WI38 (cell line): ENCODE measurements around the gene TMEM101.
"Not testable (repeated sequence)": the region's sequence is repeated elsewhere in the genome, so short reads cannot be mapped to it uniquely, and the experiment has no call there.

Source experiments
- H3K4me3 ChIP-seq: 2 replicates; pipeline ENCODE4 v1.5.1; 2011; ENCODE audit warnings: low read depth, mild to moderate bottlenecking, control low read depth, low read length
- CTCF ChIP-seq: IDR thresholded peaks from 2 replicates; pipeline ENCODE4 v1.5.1; 2012; ENCODE audit warnings: low read depth, mild to moderate bottlenecking, control low read depth, low read length

The TMEM101 gene

GRCh38 chr17:44023545-44024270, 8.9 kb upstream of the TMEM101 start:
- no peak overlapping the region for H3K4me3 ChIP-seq
- TF ChIP-seq CTCF: no peak

GRCh38 chr17:44022246-44022645, 7.5 kb upstream of the TMEM101 start:
- no peak for TF ChIP-seq CTCF
- H3K4me3 ChIP-seq: no peak overlapping the region

GRCh38 chr17:44021227-44021626, 6.5 kb upstream of the TMEM101 start:
- H3K4me3 ChIP-seq: not testable (repeated sequence)

GRCh38 chr17:44014133-44014436, 678 bp downstream of the TMEM101 start:
- H3K4me3 ChIP-seq: peak overlapping the region; percentile 98
- TF ChIP-seq CTCF: no peak

- no peak overlapping the region for H3K4me3 ChIP-seq
These were observed 1.9 kb downstream of the TMEM101 start for GRCh38 chr17:44012874-44013273.

GRCh38 chr17:44012391-44012790, 2.4 kb downstream of the TMEM101 start:
- no peak for TF ChIP-seq CTCF

More at GRCh38 chr17:44012874-44013273, 1.9 kb downstream of the TMEM101 start:
- no peak for TF ChIP-seq CTCF

GRCh38 chr17:44011876-44012275, 2.9 kb downstream of the TMEM101 start:
- TF ChIP-seq CTCF: no peak
- no peak overlapping the region for H3K4me3 ChIP-seq

More at GRCh38 chr17:44012391-44012790, 2.4 kb downstream of the TMEM101 start:
- no peak overlapping the region for H3K4me3 ChIP-seq
